Keratinocyte (primary cell): ENCODE results near the gene EPC2. TPM values are rescaled to one million over a fixed set of nuclear protein-coding genes. Genes with fewer than 3 reads are reported as not detected.

Experiments used
- DNase-seq: peaks from one replicate; pipeline ENCODE4 v3.0.0-alpha.2; 2011; ENCODE audit warnings: low read depth, missing footprints, low spot score
- FAIRE-seq: peaks from 2 replicates; lab custom pipeline; 2011; peaks lifted over from hg19 to GRCh38; lab: Jason Lieb, UNC
- H2AFZ ChIP-seq: 2 replicates; pipeline ENCODE4 v1.6.0; 2012; ENCODE audit warnings: low read length, control low read depth, inconsistent platforms; ENCODE audit not compliant: control insufficient read depth
- H3K27ac ChIP-seq: 2 replicates; pipeline ENCODE4 v1.5.1; 2011; ENCODE audit warnings: low read length; ENCODE audit not compliant: control insufficient read depth, insufficient read depth
- H3K27me3 ChIP-seq: 3 replicates; pipeline ENCODE4 v1.6.0; 2011; ENCODE audit warnings: low read length; ENCODE audit not compliant: control insufficient read depth, insufficient read depth; ENCODE audit errors: extremely low read depth
- H3K36me3 ChIP-seq, 2 experiments: 2 replicates in 1 of 2; 3 replicates in 1 of 2; pipeline ENCODE4 v1.5.1; 2011; ENCODE audit warnings: low read length in 2 of 2, mild to moderate bottlenecking in 1 of 2; ENCODE audit not compliant: control insufficient read depth in 2 of 2, insufficient read depth in 2 of 2; ENCODE audit errors: extremely low read depth in 1 of 2
- H3K4me1 ChIP-seq: 3 replicates; pipeline ENCODE4 v1.5.1; 2011; ENCODE audit warnings: low read length; ENCODE audit not compliant: control insufficient read depth, insufficient read depth; ENCODE audit errors: extremely low read depth
- H3K4me2 ChIP-seq: 3 replicates; pipeline ENCODE4 v1.6.0; 2011; ENCODE audit warnings: low read depth, low read length; ENCODE audit not compliant: control insufficient read depth, insufficient read depth; ENCODE audit errors: extremely low read depth
- H3K4me3 ChIP-seq, 3 experiments: fragments of 200-600 bp in 1 of 3; sonication (generic) in 1 of 3; 2 replicates in 2 of 3; 3 replicates in 1 of 3; pipeline ENCODE4 v1.5.1; 2011 to 2016; ENCODE audit warnings: low read length in 3 of 3, mild to moderate bottlenecking in 3 of 3, control low read depth in 2 of 3, inconsistent platforms in 1 of 3, low read depth in 1 of 3, mixed read lengths in 1 of 3, mixed run types in 1 of 3, moderate library complexity in 1 of 3; ENCODE audit not compliant: control insufficient read depth in 2 of 3, insufficient read depth in 2 of 3; ENCODE audit errors: extremely low read depth in 1 of 3
- H3K79me2 ChIP-seq: 2 replicates; pipeline ENCODE4 v1.6.0; 2012; ENCODE audit warnings: low read length; ENCODE audit not compliant: control insufficient read depth, insufficient read depth
- H3K9ac ChIP-seq: 3 replicates; pipeline ENCODE4 v1.6.0; 2011; ENCODE audit warnings: low read length; ENCODE audit not compliant: control insufficient read depth, insufficient read depth; ENCODE audit errors: extremely low read depth
- H3K9me1 ChIP-seq: 3 replicates; pipeline ENCODE4 v1.6.0; 2011; ENCODE audit warnings: low read length; ENCODE audit not compliant: control insufficient read depth, insufficient read depth; ENCODE audit errors: extremely low read depth
- H3K9me3 ChIP-seq: 2 replicates; pipeline ENCODE4 v1.5.1; 2012; ENCODE audit warnings: low read depth, low read length; ENCODE audit not compliant: control insufficient read depth
- H4K20me1 ChIP-seq: 3 replicates; pipeline ENCODE4 v1.6.0; 2011; ENCODE audit warnings: low read length; ENCODE audit not compliant: control insufficient read depth, insufficient read depth; ENCODE audit errors: extremely low read depth
- CTCF ChIP-seq, 3 experiments: IDR thresholded peaks in 1 of 3; conservative IDR thresholded peaks in 1 of 3; optimal IDR thresholded peaks in 1 of 3; 2 replicates in 2 of 3; 3 replicates in 1 of 3; pipeline versions ENCODE3 to v1.5.1; 2011; ENCODE audit warnings: low read length in 3 of 3, mild to moderate bottlenecking in 3 of 3, moderate library complexity in 2 of 3, control low read depth in 1 of 3, inconsistent platforms in 1 of 3; ENCODE audit not compliant: insufficient read depth in 2 of 3; ENCODE audit errors: extremely low read depth in 1 of 3
- EZH2 ChIP-seq: IDR thresholded peaks from one replicate; pipeline ENCODE4 v1.6.1; 2012; ENCODE audit warnings: inconsistent platforms, mild to moderate bottlenecking, low read length, moderate library complexity
- dilution Hi-C: fragments of 300-500 bp; cut with MboI; formaldehyde crosslinking; loops from one replicate; pipeline ENCODE4 v1.7.0; 2020; ENCODE audit warnings: low sequenced_read_pairs; ENCODE audit not compliant: extremely low pct_ligation_motif_present
- polyA plus RNA-seq, 5 experiments: library from polyadenylated mRNA; depleted of rRNA in 3 of 5; stranded (reverse) in 3 of 5; stranded (forward) in 1 of 5; unstranded in 1 of 5; fragments of >200 nt; gene quantifications; 1 replicate in 1 of 5; 2 replicates in 3 of 5; 3 replicates in 1 of 5; pipeline versions ENCODE4 v1.2.1 to v1.2.3, GENCODE V29; 2011 to 2012; ENCODE audit warnings: missing spikeins in 2 of 5, low read depth in 1 of 5, low replicate concordance in 1 of 5

The EPC2 gene
- polyA plus RNA-seq, 1 donor (not counting 4 experiments of a cell fraction or from before 2014, with no cell fraction given), result 13.1 TPM

GRCh38 chr2:148828941-148829340 lies 184.4 kb downstream of the EPC2 start:
- no peak for FAIRE-seq
- dilution Hi-C loops, result no loop called here

GRCh38 chr2:148829618-148830017 lies 185.1 kb downstream of the EPC2 start:
- Histone ChIP-seq H3K4me1 (no peaks in the 10 kb centered on the region), H2AFZ (no peak overlapping the region), H3K9me1 (no peaks in the 10 kb centered on the region), H3K27ac (no peak overlapping the region), H3K4me2 (no peak overlapping the region), H3K27me3 (peaks cover 6% of the 10 kb centered on the region), H4K20me1 (no peaks in the 10 kb centered on the region), H3K9ac (no peak overlapping the region), H3K36me3 (no peaks in the 10 kb centered on the region), H3K79me2 (no peaks in the 10 kb centered on the region), H3K4me3 (no peak overlapping the region), H3K9me3 (no peaks in the 10 kb centered on the region)
- DNase-seq (no peak), FAIRE-seq (no peak)
- no peak for TF ChIP-seq EZH2
- TF ChIP-seq CTCF (optimal IDR thresholded peaks at IDR 0.05 in 1 of 3, IDR thresholded peaks at IDR 0.05 in 1 of 3, conservative IDR thresholded peaks at IDR 0.05 in 1 of 3; ENCODE audit: extremely low read depth in 1 of 3, insufficient read depth in 2 of 3, low read length in 3 of 3), result peak in 1 of 3 experiments; percentile 14
- dilution Hi-C loops, result no loop called here

More at GRCh38 chr2:148828941-148829340, 184.4 kb downstream of the EPC2 start:
- no peak overlapping the region for H3K27ac ChIP-seq
- no peak for TF ChIP-seq EZH2
- no peak for TF ChIP-seq CTCF (optimal IDR thresholded peaks at IDR 0.05 in 1 of 3, IDR thresholded peaks at IDR 0.05 in 1 of 3, conservative IDR thresholded peaks at IDR 0.05 in 1 of 3; ENCODE audit: extremely low read depth in 1 of 3, insufficient read depth in 2 of 3, low read length in 3 of 3)
- no peak overlapping the region for H3K4me3 ChIP-seq
- no peaks in the 10 kb centered on the region for H3K4me1 ChIP-seq
- H2AFZ ChIP-seq, result no peak overlapping the region
- no peak overlapping the region for H3K4me2 ChIP-seq
- no peaks in the 10 kb centered on the region for H3K36me3 ChIP-seq
- DNase-seq, result no peak
- H3K9me3 ChIP-seq, result no peaks in the 10 kb centered on the region
- H3K9me1 ChIP-seq, result no peaks in the 10 kb centered on the region
- H3K79me2 ChIP-seq, result no peaks in the 10 kb centered on the region
- H4K20me1 ChIP-seq, result no peaks in the 10 kb centered on the region
- H3K9ac ChIP-seq, result no peak overlapping the region
- peaks cover 5% of the 10 kb centered on the region for H3K27me3 ChIP-seq
